ENCODE results near the gene ALDH3B1.
"Not testable (repeated sequence)": the region's sequence is repeated elsewhere in the genome, so short reads cannot be mapped to it uniquely, and the experiment has no call there.

The ALDH3B1 gene, protein sequence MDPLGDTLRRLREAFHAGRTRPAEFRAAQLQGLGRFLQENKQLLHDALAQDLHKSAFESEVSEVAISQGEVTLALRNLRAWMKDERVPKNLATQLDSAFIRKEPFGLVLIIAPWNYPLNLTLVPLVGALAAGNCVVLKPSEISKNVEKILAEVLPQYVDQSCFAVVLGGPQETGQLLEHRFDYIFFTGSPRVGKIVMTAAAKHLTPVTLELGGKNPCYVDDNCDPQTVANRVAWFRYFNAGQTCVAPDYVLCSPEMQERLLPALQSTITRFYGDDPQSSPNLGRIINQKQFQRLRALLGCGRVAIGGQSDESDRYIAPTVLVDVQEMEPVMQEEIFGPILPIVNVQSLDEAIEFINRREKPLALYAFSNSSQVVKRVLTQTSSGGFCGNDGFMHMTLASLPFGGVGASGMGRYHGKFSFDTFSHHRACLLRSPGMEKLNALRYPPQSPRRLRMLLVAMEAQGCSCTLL

GRCh38 chr11:68010090-68011041 is at the start of gene ALDH3B1:
Gene ALDH3B1 (plus strand): TSS chr11:68010327. CDS start chr11:68015298, 4,971 bp downstream.
- DNase-seq (ENCODE audit: low spot score), result peak; percentile 99

GRCh38 chr11:67963217-67963616 is 46.9 kb upstream of the ALDH3B1 start:
- not testable (repeated sequence) for DNase-seq (ENCODE audit: low spot score)

DNA sequence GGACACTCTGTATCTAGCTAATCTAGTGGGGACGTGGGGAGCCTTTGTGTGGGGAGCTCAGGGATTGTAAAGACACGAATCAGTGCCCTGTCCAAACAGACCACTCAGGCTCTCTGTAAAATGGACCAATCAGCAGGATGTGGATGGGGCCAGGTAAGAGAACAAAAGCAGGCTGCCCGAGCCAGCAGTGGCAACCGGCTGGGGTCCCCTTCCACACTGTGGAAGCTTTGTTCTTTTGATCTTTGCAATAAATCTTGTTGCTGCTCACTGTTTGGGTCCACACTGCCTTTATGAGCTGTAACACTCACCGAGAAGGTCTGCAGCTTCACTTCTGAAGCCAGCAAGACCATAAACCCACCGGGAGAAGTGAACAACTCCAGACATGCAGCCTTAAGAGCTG is 46.2 kb upstream of the ALDH3B1 start:
- not testable (repeated sequence) for DNase-seq (ENCODE audit: low spot score)

DNA sequence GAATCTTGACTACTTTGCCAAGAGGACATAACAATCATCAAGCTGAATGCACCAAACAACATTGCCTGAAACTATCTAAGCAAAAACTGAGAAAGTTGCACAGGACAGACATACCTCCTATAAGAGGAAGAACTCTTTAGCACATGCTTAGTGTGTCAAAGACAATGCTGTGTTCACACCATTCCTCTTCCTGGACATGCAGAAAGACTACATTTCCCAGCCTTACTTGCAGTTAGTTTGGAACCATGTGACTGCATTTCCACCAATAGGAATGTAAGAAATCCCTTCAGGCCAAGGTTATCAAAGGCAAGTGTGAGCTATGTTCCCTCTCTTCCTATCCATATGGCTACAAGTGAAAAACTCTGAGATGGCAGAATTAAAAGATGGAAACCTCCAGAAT is 45.4 kb upstream of the ALDH3B1 start:
- not testable (repeated sequence) for DNase-seq (ENCODE audit: low spot score)

DNA sequence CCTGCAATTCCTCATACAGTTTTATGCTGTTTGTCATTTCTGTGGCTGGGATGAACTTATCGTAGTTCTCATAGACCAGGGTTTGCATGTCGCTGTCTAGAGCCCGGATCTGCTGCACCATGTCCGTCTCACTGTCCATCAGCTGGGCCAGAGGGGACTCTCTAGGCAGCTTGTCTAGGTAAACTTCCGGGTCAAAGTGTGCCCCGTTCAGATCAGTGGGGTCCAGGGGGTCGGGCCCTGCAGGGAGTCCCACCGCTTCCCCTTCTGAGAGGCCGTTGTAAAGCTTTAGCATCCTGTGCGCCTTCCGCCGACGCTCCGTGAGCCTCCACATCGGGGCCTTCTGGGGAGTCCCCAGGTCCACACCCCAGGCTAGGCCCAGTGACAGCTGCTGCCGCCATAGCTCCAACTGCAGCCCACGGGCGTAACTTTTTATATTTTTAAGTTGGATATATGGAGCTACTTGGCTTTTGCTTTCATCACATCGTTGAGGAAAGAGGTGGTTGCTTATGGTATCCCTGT is 44.2 kb upstream of the ALDH3B1 start:
- DNase-seq (ENCODE audit: low spot score), result not testable (repeated sequence)

DNA sequence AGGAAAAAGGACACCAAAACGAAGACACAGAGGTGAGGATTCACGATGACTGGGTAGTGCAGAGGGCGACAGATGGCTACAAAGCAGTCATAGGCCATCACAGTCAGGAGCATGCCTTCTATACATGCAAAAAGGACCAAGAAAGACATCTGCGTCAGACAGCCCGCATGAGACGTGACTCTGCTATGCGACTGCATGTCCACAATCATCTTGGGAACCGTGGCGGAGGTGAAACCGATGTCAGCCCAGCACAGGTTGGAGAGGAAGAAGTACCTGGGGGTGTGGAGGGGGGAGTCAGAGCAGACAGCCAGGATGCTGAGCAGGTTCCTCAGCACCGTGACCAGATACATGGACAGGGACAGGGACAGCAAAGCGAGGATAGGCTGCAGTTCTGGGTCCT is 35.4 kb upstream of the ALDH3B1 start:
- DNase-seq (ENCODE audit: low spot score), result not testable (repeated sequence)

DNA sequence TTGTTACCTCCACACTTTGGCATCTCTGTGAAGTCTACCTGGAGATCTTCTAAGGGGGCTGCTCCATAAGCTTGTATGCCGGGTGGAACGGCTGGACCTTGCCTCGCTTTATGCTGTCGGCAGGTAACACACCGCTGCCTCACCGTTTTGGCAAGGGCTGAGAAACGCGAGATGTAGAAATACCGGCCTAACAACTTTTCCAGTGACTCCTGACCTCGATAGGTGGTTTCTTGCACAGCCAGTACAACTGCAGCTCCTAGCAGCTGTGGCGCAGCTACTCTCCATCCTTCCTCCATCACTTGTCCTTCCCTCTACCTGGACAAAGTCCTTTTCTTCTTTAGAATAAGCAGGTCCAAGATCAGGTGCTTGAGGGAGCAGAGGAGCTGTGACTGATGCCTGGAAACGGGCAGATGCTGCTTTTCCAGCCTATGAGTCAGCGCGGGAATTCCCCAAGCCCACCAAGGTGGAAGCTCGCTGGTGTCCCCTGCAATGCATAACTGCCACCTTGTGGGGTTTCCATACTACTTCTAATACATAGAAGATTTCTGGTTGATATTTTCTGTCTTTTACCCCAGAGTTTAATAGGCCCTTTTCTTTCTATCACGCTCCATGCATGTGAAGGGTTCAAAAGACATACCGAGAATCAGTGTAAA is 31.2 kb upstream of the ALDH3B1 start:
- DNase-seq (ENCODE audit: low spot score), result not testable (repeated sequence)

DNA sequence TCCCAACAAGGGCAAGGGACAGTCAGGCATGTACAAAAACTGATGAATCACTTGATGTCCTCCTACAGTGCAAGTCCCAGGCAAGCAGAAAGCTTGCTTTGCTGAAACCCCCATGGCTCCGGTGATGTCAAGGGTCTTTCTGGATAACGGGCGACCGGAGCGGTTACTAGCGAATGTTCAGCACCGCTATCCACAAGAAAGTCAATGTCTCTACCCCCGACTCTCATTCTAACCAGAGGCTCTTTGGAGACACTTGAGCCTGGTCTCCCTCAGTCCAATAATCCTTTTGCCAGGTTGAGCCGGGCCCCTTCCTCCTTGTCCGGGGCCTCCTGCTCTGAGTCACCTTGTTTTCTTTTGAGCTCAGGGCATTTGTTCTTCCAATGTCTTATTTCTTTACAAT is 28.9 kb upstream of the ALDH3B1 start:
- DNase-seq (ENCODE audit: low spot score), result not testable (repeated sequence)

GRCh38 chr11:67982255-67982857 is 27.8 kb upstream of the ALDH3B1 start:
- DNase-seq (ENCODE audit: low spot score), result not testable (repeated sequence)

- no peak for DNase-seq (ENCODE audit: low spot score)
Measured at GRCh38 chr11:67983951-67984350, 26.2 kb upstream of the ALDH3B1 start.

GRCh38 chr11:67985302-67985701 is 24.8 kb upstream of the ALDH3B1 start:
- DNase-seq (ENCODE audit: low spot score), result not testable (repeated sequence)

- not testable (repeated sequence) for DNase-seq (ENCODE audit: low spot score)
Measured at GRCh38 chr11:67990546-67991346, 19.4 kb upstream of the ALDH3B1 start.

DNA sequence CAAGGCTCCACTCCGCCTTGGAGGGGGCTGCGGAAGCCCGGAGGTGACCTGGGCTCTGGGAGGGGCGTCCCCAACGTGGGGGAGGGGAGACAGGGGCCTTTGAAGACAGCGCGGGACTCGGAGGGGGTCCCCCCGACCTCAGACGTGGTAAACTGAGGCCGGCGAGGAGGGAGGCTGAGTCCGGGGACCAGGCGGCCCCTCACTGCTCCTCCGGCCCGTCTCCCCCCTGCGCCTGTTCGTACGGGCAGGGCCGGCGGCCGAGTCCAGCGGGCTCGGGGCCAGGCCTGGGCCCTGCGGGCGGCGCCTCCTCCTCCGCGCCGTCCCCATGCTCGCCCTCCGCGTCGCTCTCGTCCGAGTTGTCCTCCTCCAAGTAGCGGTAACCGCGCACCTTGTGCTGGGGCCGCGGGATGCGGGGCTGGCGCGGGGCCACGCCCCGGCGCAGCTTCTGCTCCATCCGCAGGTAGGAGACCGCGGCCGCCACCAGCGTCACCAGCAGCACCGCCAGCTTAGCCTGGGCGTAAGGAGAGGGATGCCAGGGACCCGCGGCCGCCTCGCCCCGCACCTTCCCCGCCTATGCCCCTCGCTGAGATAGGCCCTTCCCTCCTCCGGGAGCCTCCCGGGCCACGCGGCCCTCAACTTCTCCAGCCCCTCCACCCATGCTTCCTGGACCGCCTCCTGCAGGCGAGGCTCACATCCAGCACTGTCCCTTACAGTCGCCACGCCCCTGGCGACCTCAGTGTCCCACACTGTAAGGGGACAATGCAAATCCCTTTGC is 18.6 kb upstream of the ALDH3B1 start:
- DNase-seq (ENCODE audit: low spot score), result not testable (repeated sequence)

- DNase-seq (ENCODE audit: low spot score), result not testable (repeated sequence)
Measured at GRCh38 chr11:67993821-67994220, 16.3 kb upstream of the ALDH3B1 start.

GRCh38 chr11:67994387-67994786 is 15.7 kb upstream of the ALDH3B1 start:
- not testable (repeated sequence) for DNase-seq (ENCODE audit: low spot score)

DNA sequence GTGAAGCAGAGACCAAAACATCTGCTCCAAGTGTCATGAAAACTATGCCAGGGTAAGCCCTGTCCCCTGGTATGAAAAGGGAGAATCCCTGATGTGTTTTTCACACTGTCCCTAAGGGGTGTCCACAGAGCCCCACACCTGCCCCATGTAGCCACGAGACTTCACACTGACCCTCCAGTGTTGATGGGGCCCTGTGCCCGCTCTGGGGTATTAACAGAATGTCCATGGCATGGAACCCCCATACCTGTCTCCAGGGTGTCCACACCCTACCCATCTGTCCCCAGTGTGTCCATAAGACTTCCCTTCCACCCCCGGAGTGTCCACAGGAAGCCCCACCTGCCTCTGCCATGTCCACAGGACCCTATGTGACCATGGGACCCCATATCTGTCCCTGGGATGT is 15.0 kb upstream of the ALDH3B1 start:
- not testable (repeated sequence) for DNase-seq (ENCODE audit: low spot score)

- not testable (repeated sequence) for DNase-seq (ENCODE audit: low spot score)
Measured at GRCh38 chr11:67995579-67995978, 14.5 kb upstream of the ALDH3B1 start.

DNA sequence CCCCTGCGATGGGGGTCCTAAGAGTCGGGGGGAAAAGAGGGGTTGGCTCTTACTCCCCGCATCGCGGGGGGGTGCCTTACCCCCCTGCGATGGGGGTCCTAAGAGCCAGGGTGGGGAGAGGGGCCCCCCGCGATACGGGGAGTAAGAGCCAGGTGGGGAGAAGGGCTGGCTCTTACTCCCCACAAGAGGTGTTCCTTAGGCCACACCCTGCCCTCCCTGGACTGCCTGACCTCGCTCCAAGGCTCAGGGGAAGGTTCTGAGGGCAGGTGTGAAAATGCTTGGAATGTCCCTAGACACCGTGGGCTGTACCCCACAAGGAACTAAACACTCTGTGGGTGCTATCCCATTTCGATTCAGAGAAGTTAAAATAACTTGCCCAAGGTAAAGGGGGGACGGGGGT is 14.1 kb upstream of the ALDH3B1 start:
- no peak for DNase-seq (ENCODE audit: low spot score)

GRCh38 chr11:67996622-67997474 is 13.3 kb upstream of the ALDH3B1 start:
- no peak for DNase-seq (ENCODE audit: low spot score)
